Dendritic cell treated with granulocyte-macrophage colony-stimulating factor and Interleukin-4, amounts not matched to agents 40 ng/mL and 50 ng/mL, for 4 days (primary cell): Measurements from ENCODE around the gene SFRP5.

Experiments used
- H3K27ac Mint-ChIP-seq: one replicate; pipeline ENCODE4 v1.8.0; 2022; ENCODE audit warnings: mild to moderate bottlenecking, mixed read lengths
- H3K27me3 Mint-ChIP-seq: one replicate; pipeline ENCODE4 v1.8.0; 2022; ENCODE audit warnings: mild to moderate bottlenecking, mixed read lengths
- H3K36me3 Mint-ChIP-seq: one replicate; pipeline ENCODE4 v1.8.0; 2022; ENCODE audit warnings: low read depth, mixed read lengths
- H3K4me1 Mint-ChIP-seq: one replicate; pipeline ENCODE4 v1.8.0; 2022; ENCODE audit warnings: low read depth, mixed read lengths
- H3K4me3 Mint-ChIP-seq: one replicate; pipeline ENCODE4 v1.8.0; 2022; ENCODE audit warnings: mild to moderate bottlenecking, moderate library complexity, mixed read lengths
- H3K9me3 Mint-ChIP-seq: one replicate; pipeline ENCODE4 v1.8.0; 2022; ENCODE audit warnings: mixed read lengths
- intact Hi-C: fragments of 100-400 bp; cut with micrococcal nuclease; formaldehyde crosslinking; loops from one replicate; pipeline ENCODE4 v1.15.0; 2022

The SFRP5 gene

GRCh38 chr10:97771913-97772823 is at the start of gene SFRP5:
Gene SFRP5 (minus strand): TSS chr10:97771999. CDS start chr10:97771833, 166 bp downstream.
- Mint-ChIP-seq H3K9me3 (no peaks in the 10 kb centered on the region), H3K27me3 (peaks cover 60% of the 10 kb centered on the region), H3K4me1 (peaks cover 40% of the 10 kb centered on the region), H3K27ac (no peak within 1 kb of the TSS), H3K36me3 (no peaks in the 10 kb centered on the region), H3K4me3 (peak within 1 kb of the TSS; percentile 50)
- intact Hi-C loops = no loop called here

- Mint-ChIP-seq H3K9me3 (no peaks in the 10 kb centered on the region), H3K4me3 (no peak overlapping the region), H3K27ac (no peak overlapping the region), H3K36me3 (no peaks in the 10 kb centered on the region), H3K4me1 (no peaks in the 10 kb centered on the region), H3K27me3 (peaks cover 11% of the 10 kb centered on the region)
- intact Hi-C loops = no loop called here
Observed at GRCh38 chr10:97820096-97820704, 48.4 kb upstream of the SFRP5 start.

GRCh38 chr10:97818572-97818971 is 46.8 kb upstream of the SFRP5 start:
- intact Hi-C loops = no loop called here
- Mint-ChIP-seq H3K36me3 (no peaks in the 10 kb centered on the region), H3K4me1 (no peaks in the 10 kb centered on the region), H3K27ac (no peak overlapping the region), H3K27me3 (peaks cover 14% of the 10 kb centered on the region), H3K9me3 (no peaks in the 10 kb centered on the region), H3K4me3 (no peak overlapping the region)

- peaks cover 16% of the 10 kb centered on the region for H3K27me3 Mint-ChIP-seq
- intact Hi-C loops = no loop called here
Observed at GRCh38 chr10:97816609-97817008, 44.8 kb upstream of the SFRP5 start.

GRCh38 chr10:97814996-97815395 is 43.2 kb upstream of the SFRP5 start:
- Mint-ChIP-seq H3K9me3 (no peaks in the 10 kb centered on the region), H3K4me3 (no peak overlapping the region), H3K36me3 (no peaks in the 10 kb centered on the region), H3K27me3 (peaks cover 15% of the 10 kb centered on the region), H3K4me1 (no peaks in the 10 kb centered on the region), H3K27ac (no peak overlapping the region)
- intact Hi-C loops = no loop called here

More at GRCh38 chr10:97816609-97817008, 44.8 kb upstream of the SFRP5 start:
- H3K4me1 Mint-ChIP-seq = no peaks in the 10 kb centered on the region
- no peaks in the 10 kb centered on the region for H3K36me3 Mint-ChIP-seq
- H3K27ac Mint-ChIP-seq = no peak overlapping the region
- no peak overlapping the region for H3K4me3 Mint-ChIP-seq
- no peaks in the 10 kb centered on the region for H3K9me3 Mint-ChIP-seq

GRCh38 chr10:97813311-97813710 is 41.5 kb upstream of the SFRP5 start:
- H3K36me3 Mint-ChIP-seq = no peaks in the 10 kb centered on the region
- no peaks in the 10 kb centered on the region for H3K4me1 Mint-ChIP-seq
- H3K27me3 Mint-ChIP-seq = peaks cover 14% of the 10 kb centered on the region
- no peaks in the 10 kb centered on the region for H3K9me3 Mint-ChIP-seq
- intact Hi-C loops = no loop called here
- H3K27ac Mint-ChIP-seq = no peak overlapping the region
- H3K4me3 Mint-ChIP-seq = no peak overlapping the region

GRCh38 chr10:97812696-97813095 is 40.9 kb upstream of the SFRP5 start:
- Mint-ChIP-seq H3K9me3 (no peaks in the 10 kb centered on the region), H3K27me3 (peaks cover 14% of the 10 kb centered on the region), H3K36me3 (no peaks in the 10 kb centered on the region), H3K27ac (no peak overlapping the region), H3K4me3 (no peak overlapping the region), H3K4me1 (no peaks in the 10 kb centered on the region)
- intact Hi-C loops = no loop called here

- H3K27ac Mint-ChIP-seq = no peak overlapping the region
- no peaks in the 10 kb centered on the region for H3K9me3 Mint-ChIP-seq
- H3K36me3 Mint-ChIP-seq = no peaks in the 10 kb centered on the region
- H3K4me1 Mint-ChIP-seq = no peaks in the 10 kb centered on the region
- peaks cover 15% of the 10 kb centered on the region for H3K27me3 Mint-ChIP-seq
- intact Hi-C loops = no loop called here
- H3K4me3 Mint-ChIP-seq = no peak overlapping the region
Observed at GRCh38 chr10:97811958-97812357, 40.2 kb upstream of the SFRP5 start.

- H3K4me3 Mint-ChIP-seq = no peak overlapping the region
- H3K27ac Mint-ChIP-seq = no peak overlapping the region
- H3K27me3 Mint-ChIP-seq = peaks cover 15% of the 10 kb centered on the region
- no peaks in the 10 kb centered on the region for H3K36me3 Mint-ChIP-seq
- intact Hi-C loops = no loop called here
- H3K9me3 Mint-ChIP-seq = no peaks in the 10 kb centered on the region
- H3K4me1 Mint-ChIP-seq = no peaks in the 10 kb centered on the region
Observed at GRCh38 chr10:97810446-97810845, 38.6 kb upstream of the SFRP5 start.

- no peak overlapping the region for H3K4me3 Mint-ChIP-seq
- peaks cover 13% of the 10 kb centered on the region for H3K27me3 Mint-ChIP-seq
- H3K27ac Mint-ChIP-seq = no peak overlapping the region
- no peaks in the 10 kb centered on the region for H3K9me3 Mint-ChIP-seq
- H3K36me3 Mint-ChIP-seq = no peaks in the 10 kb centered on the region
- no peaks in the 10 kb centered on the region for H3K4me1 Mint-ChIP-seq
- intact Hi-C loops = no loop called here
Observed at GRCh38 chr10:97805949-97806348, 34.1 kb upstream of the SFRP5 start.

GRCh38 chr10:97805096-97805884 is 33.5 kb upstream of the SFRP5 start:
- H3K9me3 Mint-ChIP-seq = no peaks in the 10 kb centered on the region
- H3K36me3 Mint-ChIP-seq = no peaks in the 10 kb centered on the region
- no peak overlapping the region for H3K27ac Mint-ChIP-seq

GRCh38 chr10:97801422-97801821 is 29.6 kb upstream of the SFRP5 start:
- H3K4me1 Mint-ChIP-seq = no peaks in the 10 kb centered on the region
- H3K9me3 Mint-ChIP-seq = peaks cover 9% of the 10 kb centered on the region
- no peak overlapping the region for H3K4me3 Mint-ChIP-seq
- no peak overlapping the region for H3K27ac Mint-ChIP-seq
- peaks cover 28% of the 10 kb centered on the region for H3K27me3 Mint-ChIP-seq
- H3K36me3 Mint-ChIP-seq = no peaks in the 10 kb centered on the region
- intact Hi-C loops = no loop called here

More at GRCh38 chr10:97805096-97805884, 33.5 kb upstream of the SFRP5 start:
- intact Hi-C loops = no loop called here
- Mint-ChIP-seq H3K4me1 (no peaks in the 10 kb centered on the region), H3K27me3 (peaks cover 13% of the 10 kb centered on the region), H3K4me3 (no peak overlapping the region)

GRCh38 chr10:97800474-97800873 is 28.7 kb upstream of the SFRP5 start:
- H3K27ac Mint-ChIP-seq = no peak overlapping the region
- intact Hi-C loops = no loop called here
- peaks cover 9% of the 10 kb centered on the region for H3K9me3 Mint-ChIP-seq
- no peak overlapping the region for H3K4me3 Mint-ChIP-seq
- H3K4me1 Mint-ChIP-seq = no peaks in the 10 kb centered on the region
- H3K36me3 Mint-ChIP-seq = no peaks in the 10 kb centered on the region
- H3K27me3 Mint-ChIP-seq = peaks cover 31% of the 10 kb centered on the region
